Panc1 (cell line): ENCODE results near the gene UVSSA. TPM values are rescaled to one million over a fixed set of nuclear protein-coding genes. Genes with fewer than 3 reads are reported as not detected.

Experiments
- ATAC-seq: fragments of 200-7000 bp; cut with Tn5 transposase; 2 replicates; pipeline ENCODE4 v1.9.1; 2020; ENCODE audit warnings: mild to moderate bottlenecking, moderate library complexity
- BruUV-seq: library from RNA; stranded (reverse); fragments of 400-500 nt; replicated peaks from 2 replicates; lab custom pipeline; 2021; lab: Mats Ljungman, UMichigan
- CTCF ChIA-PET: fragments of 300-600 bp; sonication (Branson Sonifier 250); formaldehyde crosslinking; loops from one replicate; lab custom pipeline; 2022; ENCODE audit warnings: antibody characterized with exemption; lab: Charles Lee
- POLR2A ChIA-PET: fragments of 300-600 bp; sonication (Branson Sonifier 250); formaldehyde crosslinking; loops from one replicate; lab custom pipeline; 2022; ENCODE audit warnings: antibody characterized with exemption; lab: Charles Lee
- DNase-seq: peaks from one replicate; pipeline ENCODE4 v3.0.0-alpha.2; 2010; ENCODE audit warnings: low read depth, low spot score
- H3K27ac ChIP-seq: 2 replicates; pipeline ENCODE4 v1.5.1; 2011; ENCODE audit warnings: mild to moderate bottlenecking, low read length, inconsistent platforms
- H3K27me3 ChIP-seq: fragments of 200-500 bp; sonication (Bioruptor generic); 2 replicates; pipeline ENCODE4 v1.6.0; 2014; ENCODE audit warnings: low read length, inconsistent platforms; ENCODE audit not compliant: control insufficient read depth, insufficient read depth
- H3K36me3 ChIP-seq: fragments of 200-500 bp; sonication (Bioruptor generic); 2 replicates; pipeline ENCODE4 v1.5.1; 2014; ENCODE audit warnings: inconsistent platforms, mild to moderate bottlenecking, low read length, moderate library complexity; ENCODE audit not compliant: control insufficient read depth, insufficient read depth
- H3K4me1 ChIP-seq: 2 replicates; pipeline ENCODE4 v1.5.1; 2011; ENCODE audit warnings: inconsistent platforms, mild to moderate bottlenecking, low read length, moderate library complexity; ENCODE audit not compliant: control insufficient read depth, insufficient read depth
- H3K4me3 ChIP-seq, 2 experiments: 2 replicates each; pipeline ENCODE4 v1.5.1; 2011 to 2012; ENCODE audit warnings: low read depth in 2 of 2, low read length in 2 of 2, mild to moderate bottlenecking in 2 of 2, inconsistent platforms in 1 of 2, moderate library complexity in 1 of 2
- H3K9me3 ChIP-seq: fragments of 200-500 bp; sonication (Bioruptor generic); 2 replicates; pipeline ENCODE4 v1.5.1; 2014; ENCODE audit warnings: low read depth, mild to moderate bottlenecking, inconsistent platforms, low read length, moderate library complexity; ENCODE audit not compliant: control insufficient read depth, insufficient read depth
- CTCF ChIP-seq: fragments of 450-650 bp; IDR thresholded peaks from 2 replicates; pipeline ENCODE4 v1.5.1; 2017; ENCODE audit warnings: mild to moderate bottlenecking
- POLR2AphosphoS5 ChIP-seq: IDR thresholded peaks from 2 replicates; pipeline ENCODE4 v1.6.1; 2012; ENCODE audit warnings: mild to moderate bottlenecking, low read depth, low read length, moderate library complexity
- REST ChIP-seq, 2 experiments: IDR thresholded peaks; 2 replicates each; pipeline ENCODE4 v1.6.1; 2011 to 2012; ENCODE audit warnings: low read depth in 2 of 2, control low read depth in 1 of 2, low read length in 1 of 2, mild to moderate bottlenecking in 1 of 2, moderate library complexity in 1 of 2; ENCODE audit not compliant: insufficient read depth in 1 of 2
- SIN3A ChIP-seq: IDR thresholded peaks from 2 replicates; pipeline ENCODE4 v1.6.1; 2012; ENCODE audit warnings: low read depth, mild to moderate bottlenecking, low read length, moderate library complexity, borderline replicate concordance; ENCODE audit not compliant: insufficient read depth
- TCF7L2 ChIP-seq: IDR thresholded peaks from 2 replicates; pipeline ENCODE4 v1.6.1; 2011; ENCODE audit warnings: mild to moderate bottlenecking, low read depth, low read length, inconsistent platforms
- in situ Hi-C: cut with HindIII; loops from 2 replicates; pipeline ENCODE4 v1.10.0; 2016; ENCODE audit warnings: low sequenced_read_pairs, low pct_unique_long_range_greater_than_20kb
- intact Hi-C: fragments of 100-400 bp; cut with micrococcal nuclease; formaldehyde crosslinking; loops from one replicate; pipeline ENCODE4 v1.10.0; 2022; ENCODE audit not compliant: unreplicated experiment
- total RNA-seq: library from RNA; stranded (reverse); gene quantifications from one replicate; pipeline ENCODE4 v1.2.1, GENCODE V29; 2021; ENCODE audit not compliant: unreplicated experiment

UVSSA gene
- total RNA-seq, 1 experiment from 2014 or later, result 23.4 TPM

- TF ChIP-seq SIN3A (peak; percentile 35; the same call in 1 of the 2 replicates), TCF7L2 (no peak), CTCF (no peak)
- intact Hi-C loops (no loop called here), in situ Hi-C loops (no loop called here)
- ChIA-PET CTCF (interaction anchor here (0.6 kb wide), 1 partner anchor 185 kb away, joined by 5 read pairs; no protein-coding TSS in a partner anchor), POLR2A (no interaction called here)
- peak overlapping the region; percentile 75 for H3K27ac ChIP-seq
- no peak for DNase-seq
- no peaks in the 10 kb centered on the region for H3K36me3 ChIP-seq
- peaks cover 13% of the 10 kb centered on the region for H3K4me1 ChIP-seq
- H3K27me3 ChIP-seq, result no peaks in the 10 kb centered on the region
- BruUV-seq, result TSS peak; percentile 72
- ATAC-seq, result peak; percentile 61
- peak overlapping the region; percentile 67 to 73 for H3K4me3 ChIP-seq
- H3K9me3 ChIP-seq, result no peaks in the 10 kb centered on the region
These were observed 866 bp upstream of the UVSSA start for GRCh38 chr4:1345903-1346780.

GRCh38 chr4:1347410-1347864 is 429 bp downstream of the UVSSA start:
- CTCF ChIA-PET, result no interaction called here
- intact Hi-C loops, result no loop called here
- ATAC-seq, result peak; percentile 49

More at GRCh38 chr4:1347410-1347864, 429 bp downstream of the UVSSA start:
- POLR2A ChIA-PET, result no interaction called here
- DNase-seq, result no peak
- no peaks in the 10 kb centered on the region for H3K9me3 ChIP-seq
- H3K27ac ChIP-seq, result peak overlapping the region; percentile 97
- no peak for TF ChIP-seq TCF7L2
- no peak for TF ChIP-seq CTCF
- no peak for TF ChIP-seq POLR2AphosphoS5
- no peak for TF ChIP-seq REST (IDR thresholded peaks at IDR 0.05; ENCODE audit: insufficient read depth in 1 of 2, low read depth in 2 of 2, low read length in 1 of 2)
- TF ChIP-seq SIN3A, result no peak
- in situ Hi-C loops, result no loop called here
- peak overlapping the region; percentile 73 to 81 for H3K4me3 ChIP-seq
- no peaks in the 10 kb centered on the region for H3K36me3 ChIP-seq
- H3K4me1 ChIP-seq, result peaks cover 13% of the 10 kb centered on the region
- no peaks in the 10 kb centered on the region for H3K27me3 ChIP-seq
- BruUV-seq, result no TSS peak
